ENCODE data around the gene SOCS1. TPM values are rescaled to one million over a fixed set of nuclear protein-coding genes. Genes with fewer than 3 reads are reported as not detected.
A peak's percentile ranks its signal among the peaks of the same experiment; 100 is the strongest.

Gene SOCS1
- total and polyA plus RNA-seq, 4 donors: 13.8 to 39.7 (median 23.6) TPM

GRCh38 chr16:11205754-11206581 is 50.0 kb downstream of the SOCS1 start:
- Histone ChIP-seq H3K4me1 (ENCODE audit: control insufficient read depth in 5 of 5, insufficient read depth in 5 of 5, low read length in 5 of 5) (peaks cover 0 to 15% (median under 1%) of the 10 kb centered on the region in 5 donors), H3K36me3 (ENCODE audit: control insufficient read depth in 4 of 4, insufficient read depth in 4 of 4, low read length in 4 of 4) (no peaks in the 10 kb centered on the region), H3K27ac (ENCODE audit: low read depth in 1 of 2, low read length in 1 of 2) (no peak overlapping the region), H3K4me3 (no peak overlapping the region), H3K9me3 (ENCODE audit: control insufficient read depth in 4 of 4, insufficient read depth in 3 of 4, low read length in 3 of 4) (peaks cover 0 to 8% (median 3%) of the 10 kb centered on the region in 4 donors), H3K9ac (ENCODE audit: insufficient read depth in 1 of 2, low read length in 2 of 2) (no peak overlapping the region), H3K27me3 (ENCODE audit: control insufficient read depth in 3 of 3, insufficient read depth in 3 of 3, low read length in 2 of 3) (no peaks in the 10 kb centered on the region)
- TF ChIP-seq CTCF (IDR thresholded peaks at IDR 0.05; ENCODE audit: control extremely low read depth, extremely low read depth): no peak
- WGBS, 2 donors: 33 to 39% methylated on average over 13 of the region's 13 CpGs
- no peak for ATAC-seq (ENCODE audit: insufficient read depth, low FRiP score)
- DNase-seq: peak; percentile 48 to 69 (median 54)

- no peak overlapping the region for H3K27ac ChIP-seq (ENCODE audit: low read depth in 1 of 2, low read length in 1 of 2)
- WGBS, 2 donors: 82 to 87% methylated on average over 19 of the region's 19 CpGs
- no peak for ATAC-seq (ENCODE audit: insufficient read depth, low FRiP score)
These were observed 50.8 kb downstream of the SOCS1 start for GRCh38 chr16:11205065-11205699.

GRCh38 chr16:11204513-11205047 is 51.4 kb downstream of the SOCS1 start:
- DNase-seq: no peak
- WGBS, 2 donors: 66 to 75% methylated on average over 4 of the region's 4 CpGs
- no peak for TF ChIP-seq CTCF (IDR thresholded peaks at IDR 0.05; ENCODE audit: control extremely low read depth, extremely low read depth)
- Histone ChIP-seq H3K4me1 (ENCODE audit: control insufficient read depth in 5 of 5, insufficient read depth in 5 of 5, low read length in 5 of 5) (peaks cover 0 to 15% (median 3%) of the 10 kb centered on the region in 5 donors), H3K27ac (ENCODE audit: low read depth in 1 of 2, low read length in 1 of 2) (no peak overlapping the region), H3K9ac (ENCODE audit: insufficient read depth in 1 of 2, low read length in 2 of 2) (no peak overlapping the region), H3K9me3 (ENCODE audit: control insufficient read depth in 4 of 4, insufficient read depth in 3 of 4, low read length in 3 of 4) (peaks cover 0 to 8% (median 3%) of the 10 kb centered on the region in 4 donors), H3K36me3 (ENCODE audit: control insufficient read depth in 4 of 4, insufficient read depth in 4 of 4, low read length in 4 of 4) (no peaks in the 10 kb centered on the region), H3K27me3 (ENCODE audit: control insufficient read depth in 3 of 3, insufficient read depth in 3 of 3, low read length in 2 of 3) (no peaks in the 10 kb centered on the region), H3K4me3 (no peak overlapping the region)
- ATAC-seq (ENCODE audit: insufficient read depth, low FRiP score): no peak

More at GRCh38 chr16:11205065-11205699, 50.8 kb downstream of the SOCS1 start:
- no peak overlapping the region for H3K9ac ChIP-seq (ENCODE audit: insufficient read depth in 1 of 2, low read length in 2 of 2)
- H3K36me3 ChIP-seq (ENCODE audit: control insufficient read depth in 4 of 4, insufficient read depth in 4 of 4, low read length in 4 of 4): no peaks in the 10 kb centered on the region
- H3K4me1 ChIP-seq (ENCODE audit: control insufficient read depth in 5 of 5, insufficient read depth in 5 of 5, low read length in 5 of 5): peaks cover 0 to 15% (median 3%) of the 10 kb centered on the region in 5 donors
- no peak overlapping the region for H3K4me3 ChIP-seq
- H3K27me3 ChIP-seq (ENCODE audit: control insufficient read depth in 3 of 3, insufficient read depth in 3 of 3, low read length in 2 of 3): no peaks in the 10 kb centered on the region
- H3K9me3 ChIP-seq (ENCODE audit: control insufficient read depth in 4 of 4, insufficient read depth in 3 of 4, low read length in 3 of 4): peaks cover 0 to 8% (median 3%) of the 10 kb centered on the region in 4 donors
- TF ChIP-seq CTCF (IDR thresholded peaks at IDR 0.05; ENCODE audit: control extremely low read depth, extremely low read depth): no peak
- DNase-seq: no peak

Small RNAs within 50 kb of the gene (small RNA-seq; reads per million reads assigned to genes)
- gene RF00554 (ENCODE audit: low replicate concordance): not detected

Other genes with a start within 250 kb of the SOCS1 start
- gene TNP2, start 13.1 kb upstream of the SOCS1 start, total RNA-seq: not detected
- not detected for gene TNP2, start 13.1 kb upstream of the SOCS1 start, polyA plus RNA-seq
- gene PRM3, start 17.4 kb upstream of the SOCS1 start, total RNA-seq: not detected
- not detected for gene PRM3, start 17.4 kb upstream of the SOCS1 start, polyA plus RNA-seq
- not detected for gene PRM2, start 20.3 kb upstream of the SOCS1 start, total RNA-seq
- not detected for gene PRM2, start 20.3 kb upstream of the SOCS1 start, polyA plus RNA-seq
- gene PRM1, start 25.1 kb upstream of the SOCS1 start, total RNA-seq: not detected
- not detected for gene PRM1, start 25.1 kb upstream of the SOCS1 start, polyA plus RNA-seq
- 1 to 10 TPM; 4.4 to 4.6 TPM for gene RMI2, start 89.3 kb upstream of the SOCS1 start, total RNA-seq
- gene RMI2, start 89.3 kb upstream of the SOCS1 start, polyA plus RNA-seq: 1 to 10 TPM; 2.5 to 7.2 TPM